K562 (cell line): ENCODE data around the gene OSBPL10.

Experiments used
- CXXC5 ChIP-seq: fragments of 250-450 bp; sonication (Bioruptor Pico); IDR thresholded peaks from 2 replicates; pipeline ENCODE4 v1.8.0; 2022; ENCODE audit warnings: inconsistent platforms, mild to moderate bottlenecking, moderate library complexity
- ESRRA ChIP-seq: fragments of 450-650 bp; IDR thresholded peaks from 2 replicates; pipeline ENCODE4 v1.6.1; 2014; ENCODE audit warnings: low read depth, mild to moderate bottlenecking, moderate library complexity, borderline replicate concordance
- POLR2G ChIP-seq: fragments of 200-400 bp; formaldehyde crosslinking; IDR thresholded peaks from 2 replicates; pipeline ENCODE4 v1.6.1; 2017; ENCODE audit warnings: low read depth, mild to moderate bottlenecking, antibody characterized with exemption, low read length, moderate library complexity
- YY1 ChIP-seq, 3 experiments: IDR thresholded peaks; 2 replicates each; pipeline ENCODE4 v1.6.1; 2011; ENCODE audit warnings: low read length in 2 of 3, mild to moderate bottlenecking in 2 of 3, moderate library complexity in 2 of 3, borderline replicate concordance in 1 of 3, control low read depth in 1 of 3, low read depth in 1 of 3; ENCODE audit not compliant: insufficient read depth in 3 of 3, insufficient replicate concordance in 2 of 3, control insufficient read depth in 1 of 3, insufficient read length in 1 of 3; ENCODE audit errors: extremely low read depth in 1 of 3
- TF ChIP-seq, protein P1 (sequence below), 3 experiments: IDR thresholded peaks in 2 of 3; conservative IDR thresholded peaks in 1 of 3; 2 replicates each; pipeline ENCODE4 v1.5.1; 2011 to 2012; ENCODE audit warnings: low read length in 3 of 3, mild to moderate bottlenecking in 3 of 3, control low read depth in 2 of 3, improper control_type of control experiment in 1 of 3, inconsistent platforms in 1 of 3, low read depth in 1 of 3, mixed read lengths in 1 of 3, moderate library complexity in 1 of 3; ENCODE audit not compliant: insufficient read depth in 2 of 3
- TF ChIP-seq, protein P2 (sequence below): sonication (generic); formaldehyde crosslinking; IDR thresholded peaks from 2 replicates; pipeline ENCODE4 v1.8.0; 2022; ENCODE audit warnings: mild to moderate bottlenecking, missing genetic modification reagents

- TF ChIP-seq CXXC5 (CRISPR knock-in tag) (no peak), POLR2G (no peak), ESRRA (no peak), YY1 (IDR thresholded peaks at IDR 0.05; ENCODE audit: borderline replicate concordance in 1 of 3, control insufficient read depth in 1 of 3, extremely low read depth in 1 of 3, insufficient read depth in 3 of 3, insufficient read length in 1 of 3, insufficient replicate concordance in 2 of 3, low read depth in 1 of 3, low read length in 2 of 3) (no peak)
- TF ChIP-seq, protein P1, sequence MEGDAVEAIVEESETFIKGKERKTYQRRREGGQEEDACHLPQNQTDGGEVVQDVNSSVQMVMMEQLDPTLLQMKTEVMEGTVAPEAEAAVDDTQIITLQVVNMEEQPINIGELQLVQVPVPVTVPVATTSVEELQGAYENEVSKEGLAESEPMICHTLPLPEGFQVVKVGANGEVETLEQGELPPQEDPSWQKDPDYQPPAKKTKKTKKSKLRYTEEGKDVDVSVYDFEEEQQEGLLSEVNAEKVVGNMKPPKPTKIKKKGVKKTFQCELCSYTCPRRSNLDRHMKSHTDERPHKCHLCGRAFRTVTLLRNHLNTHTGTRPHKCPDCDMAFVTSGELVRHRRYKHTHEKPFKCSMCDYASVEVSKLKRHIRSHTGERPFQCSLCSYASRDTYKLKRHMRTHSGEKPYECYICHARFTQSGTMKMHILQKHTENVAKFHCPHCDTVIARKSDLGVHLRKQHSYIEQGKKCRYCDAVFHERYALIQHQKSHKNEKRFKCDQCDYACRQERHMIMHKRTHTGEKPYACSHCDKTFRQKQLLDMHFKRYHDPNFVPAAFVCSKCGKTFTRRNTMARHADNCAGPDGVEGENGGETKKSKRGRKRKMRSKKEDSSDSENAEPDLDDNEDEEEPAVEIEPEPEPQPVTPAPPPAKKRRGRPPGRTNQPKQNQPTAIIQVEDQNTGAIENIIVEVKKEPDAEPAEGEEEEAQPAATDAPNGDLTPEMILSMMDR (IDR thresholded peaks at IDR 0.05 in 2 of 3, conservative IDR thresholded peaks at IDR 0.05 in 1 of 3; ENCODE audit: insufficient read depth in 2 of 3, low read depth in 1 of 3, low read length in 3 of 3) = no peak
- TF ChIP-seq, protein P2, sequence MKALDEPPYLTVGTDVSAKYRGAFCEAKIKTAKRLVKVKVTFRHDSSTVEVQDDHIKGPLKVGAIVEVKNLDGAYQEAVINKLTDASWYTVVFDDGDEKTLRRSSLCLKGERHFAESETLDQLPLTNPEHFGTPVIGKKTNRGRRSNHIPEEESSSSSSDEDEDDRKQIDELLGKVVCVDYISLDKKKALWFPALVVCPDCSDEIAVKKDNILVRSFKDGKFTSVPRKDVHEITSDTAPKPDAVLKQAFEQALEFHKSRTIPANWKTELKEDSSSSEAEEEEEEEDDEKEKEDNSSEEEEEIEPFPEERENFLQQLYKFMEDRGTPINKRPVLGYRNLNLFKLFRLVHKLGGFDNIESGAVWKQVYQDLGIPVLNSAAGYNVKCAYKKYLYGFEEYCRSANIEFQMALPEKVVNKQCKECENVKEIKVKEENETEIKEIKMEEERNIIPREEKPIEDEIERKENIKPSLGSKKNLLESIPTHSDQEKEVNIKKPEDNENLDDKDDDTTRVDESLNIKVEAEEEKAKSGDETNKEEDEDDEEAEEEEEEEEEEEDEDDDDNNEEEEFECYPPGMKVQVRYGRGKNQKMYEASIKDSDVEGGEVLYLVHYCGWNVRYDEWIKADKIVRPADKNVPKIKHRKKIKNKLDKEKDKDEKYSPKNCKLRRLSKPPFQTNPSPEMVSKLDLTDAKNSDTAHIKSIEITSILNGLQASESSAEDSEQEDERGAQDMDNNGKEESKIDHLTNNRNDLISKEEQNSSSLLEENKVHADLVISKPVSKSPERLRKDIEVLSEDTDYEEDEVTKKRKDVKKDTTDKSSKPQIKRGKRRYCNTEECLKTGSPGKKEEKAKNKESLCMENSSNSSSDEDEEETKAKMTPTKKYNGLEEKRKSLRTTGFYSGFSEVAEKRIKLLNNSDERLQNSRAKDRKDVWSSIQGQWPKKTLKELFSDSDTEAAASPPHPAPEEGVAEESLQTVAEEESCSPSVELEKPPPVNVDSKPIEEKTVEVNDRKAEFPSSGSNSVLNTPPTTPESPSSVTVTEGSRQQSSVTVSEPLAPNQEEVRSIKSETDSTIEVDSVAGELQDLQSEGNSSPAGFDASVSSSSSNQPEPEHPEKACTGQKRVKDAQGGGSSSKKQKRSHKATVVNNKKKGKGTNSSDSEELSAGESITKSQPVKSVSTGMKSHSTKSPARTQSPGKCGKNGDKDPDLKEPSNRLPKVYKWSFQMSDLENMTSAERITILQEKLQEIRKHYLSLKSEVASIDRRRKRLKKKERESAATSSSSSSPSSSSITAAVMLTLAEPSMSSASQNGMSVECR (CRISPR knock-in tag) = no peak
Measured at GRCh38 chr3:31848911-31849310, 132.2 kb downstream of the OSBPL10 start.
